Measurements from ENCODE around the gene NCOA4.

GRCh38 chr10:46004963-46005362, 25.5 kb downstream of the NCOA4 start:
- TF ChIP-seq JUN (IDR thresholded peaks at IDR 0.05; ENCODE audit: borderline replicate concordance, insufficient read depth, insufficient read length, low read depth) = no peak
- no peak for TF ChIP-seq CTCF (IDR thresholded peaks at IDR 0.05; ENCODE audit: extremely low read depth in 1 of 2, insufficient read depth in 1 of 2, low read depth in 1 of 2, low read length in 2 of 2)
- no peak for TF ChIP-seq EZH2 (IDR thresholded peaks at IDR 0.05; ENCODE audit: borderline replicate concordance, low read depth, low read length, severe bottlenecking)

Data from endothelial cell of umbilical vein (primary cell).